HEK293 (cell line): ENCODE results near the gene MATN4.

ENCODE experiments used
- CTCF ChIA-PET: fragments of 350-600 bp; formaldehyde crosslinking; extraction: SDS; loops from one replicate; lab custom pipeline; 2021; ENCODE audit warnings: antibody characterized with exemption; lab: Yijun Ruan, JAX
- POLR2A ChIA-PET: fragments of 300-600 bp; formaldehyde crosslinking; extraction: SDS; loops from one replicate; lab custom pipeline; 2020; ENCODE audit warnings: antibody characterized with exemption, inconsistent platforms; lab: Yijun Ruan, JAX
- H3K27ac ChIP-seq: fragments of 200-500 bp; sonication (Bioruptor generic); 2 replicates; pipeline ENCODE4 v1.5.1; 2014; ENCODE audit warnings: low read depth, low read length, control low read depth, inconsistent platforms; ENCODE audit errors: extremely low read depth
- H3K36me3 ChIP-seq, 2 experiments: fragments of 200-500 bp in 1 of 2; sonication (Bioruptor generic) in 1 of 2; 1 replicate in 1 of 2; 2 replicates in 1 of 2; pipeline ENCODE4 v1.5.1; 2014 to 2017; ENCODE audit warnings: inconsistent platforms in 2 of 2, low read length in 2 of 2; ENCODE audit not compliant: control insufficient read depth in 2 of 2, insufficient read depth in 1 of 2
- H3K4me1 ChIP-seq: fragments of 200-500 bp; sonication (Bioruptor generic); 2 replicates; pipeline ENCODE4 v1.5.1; 2014; ENCODE audit warnings: mild to moderate bottlenecking, low read length, inconsistent platforms; ENCODE audit not compliant: control insufficient read depth, insufficient read depth
- H3K4me3 ChIP-seq: 2 replicates; pipeline ENCODE4 v1.5.1; 2011; ENCODE audit warnings: low read depth, mild to moderate bottlenecking, control low read depth, low read length, moderate library complexity
- H3K9me3 ChIP-seq: fragments of 200-500 bp; sonication (Bioruptor generic); 2 replicates; pipeline ENCODE4 v1.5.1; 2014; ENCODE audit warnings: low read depth, low read length, inconsistent platforms; ENCODE audit not compliant: control insufficient read depth, insufficient read depth
- GLIS2 ChIP-seq: fragments of 450-650 bp; formaldehyde crosslinking; IDR thresholded peaks from 2 replicates; pipeline ENCODE4 v1.5.1; 2016; ENCODE audit warnings: missing biosample characterization, missing genetic modification characterization
- HOXC10 ChIP-seq: sonication (generic); formaldehyde crosslinking; IDR thresholded peaks from 2 replicates; pipeline ENCODE4 v1.8.1; 2023; ENCODE audit warnings: mild to moderate bottlenecking, missing genetic modification reagents
- KLF10 ChIP-seq: fragments of 450-650 bp; IDR thresholded peaks from 2 replicates; pipeline ENCODE4 v1.5.1; 2018; ENCODE audit warnings: missing biosample characterization, mild to moderate bottlenecking, missing genetic modification characterization
- KLF8 ChIP-seq: fragments of 450-650 bp; formaldehyde crosslinking; IDR thresholded peaks from 2 replicates; pipeline ENCODE4 v1.5.1; 2016; ENCODE audit warnings: missing biosample characterization, missing genetic modification characterization
- YY2 ChIP-seq: fragments of 450-650 bp; formaldehyde crosslinking; IDR thresholded peaks from 2 replicates; pipeline ENCODE4 v1.5.1; 2016; ENCODE audit warnings: missing biosample characterization, missing genetic modification characterization
- ZBTB26 ChIP-seq: fragments of 450-650 bp; formaldehyde crosslinking; optimal IDR thresholded peaks from 2 replicates; pipeline ENCODE3; 2016; ENCODE audit warnings: missing biosample characterization, mild to moderate bottlenecking, missing genetic modification characterization
- ZBTB48 ChIP-seq: fragments of 450-650 bp; formaldehyde crosslinking; IDR thresholded peaks from 2 replicates; pipeline ENCODE4 v1.5.1; 2016; ENCODE audit warnings: missing biosample characterization, missing genetic modification characterization
- ZIC2 ChIP-seq: fragments of 450-650 bp; formaldehyde crosslinking; IDR thresholded peaks from 2 replicates; pipeline ENCODE4 v1.5.1; 2016; ENCODE audit warnings: missing biosample characterization, missing genetic modification characterization
- ZNF280C ChIP-seq: fragments of 450-650 bp; formaldehyde crosslinking; IDR thresholded peaks from 2 replicates; pipeline ENCODE4 v1.5.1; 2016; ENCODE audit warnings: missing biosample characterization, missing genetic modification characterization
- ZNF311 ChIP-seq: fragments of 450-650 bp; formaldehyde crosslinking; IDR thresholded peaks from 2 replicates; pipeline ENCODE4 v1.5.1; 2017; ENCODE audit warnings: missing biosample characterization, missing genetic modification characterization, borderline replicate concordance
- ZNF433 ChIP-seq: fragments of 450-650 bp; formaldehyde crosslinking; IDR thresholded peaks from 2 replicates; pipeline ENCODE4 v1.5.1; 2016; ENCODE audit warnings: missing biosample characterization, missing genetic modification characterization, low read depth
- ZNF48 ChIP-seq: fragments of 450-650 bp; formaldehyde crosslinking; IDR thresholded peaks from 2 replicates; pipeline ENCODE4 v1.5.1; 2016; ENCODE audit warnings: missing biosample characterization, missing genetic modification characterization
- ZNF555 ChIP-seq: fragments of 450-650 bp; formaldehyde crosslinking; conservative IDR thresholded peaks from 2 replicates; pipeline ENCODE4 v1.5.1; 2017; ENCODE audit warnings: missing biosample characterization, mild to moderate bottlenecking, missing genetic modification characterization, inconsistent platforms
- ZNF561 ChIP-seq: fragments of 450-650 bp; IDR thresholded peaks from 2 replicates; pipeline ENCODE4 v1.5.1; 2018; ENCODE audit warnings: missing biosample characterization, missing genetic modification characterization, borderline replicate concordance
- ZNF658 ChIP-seq: fragments of 450-650 bp; formaldehyde crosslinking; IDR thresholded peaks from 2 replicates; pipeline ENCODE4; 2016; ENCODE audit warnings: missing biosample characterization, missing genetic modification characterization
- ZNF785 ChIP-seq: fragments of 450-650 bp; formaldehyde crosslinking; IDR thresholded peaks from 2 replicates; pipeline ENCODE4 v1.5.1; 2016; ENCODE audit warnings: missing biosample characterization, missing genetic modification characterization
- ZNF843 ChIP-seq: fragments of 450-650 bp; formaldehyde crosslinking; IDR thresholded peaks from 2 replicates; pipeline ENCODE4 v1.5.1; 2016; ENCODE audit warnings: missing biosample characterization, missing genetic modification characterization
- TF ChIP-seq, protein P1 (sequence below): fragments of 450-650 bp; formaldehyde crosslinking; IDR thresholded peaks from 2 replicates; pipeline ENCODE4 v1.5.1; 2016; ENCODE audit warnings: missing biosample characterization, missing genetic modification characterization, borderline replicate concordance
- TF ChIP-seq, protein P2 (sequence below): fragments of 450-650 bp; formaldehyde crosslinking; IDR thresholded peaks from 2 replicates; pipeline ENCODE4 v1.5.1; 2016; ENCODE audit warnings: missing biosample characterization, missing genetic modification characterization

The MATN4 gene

DNA sequence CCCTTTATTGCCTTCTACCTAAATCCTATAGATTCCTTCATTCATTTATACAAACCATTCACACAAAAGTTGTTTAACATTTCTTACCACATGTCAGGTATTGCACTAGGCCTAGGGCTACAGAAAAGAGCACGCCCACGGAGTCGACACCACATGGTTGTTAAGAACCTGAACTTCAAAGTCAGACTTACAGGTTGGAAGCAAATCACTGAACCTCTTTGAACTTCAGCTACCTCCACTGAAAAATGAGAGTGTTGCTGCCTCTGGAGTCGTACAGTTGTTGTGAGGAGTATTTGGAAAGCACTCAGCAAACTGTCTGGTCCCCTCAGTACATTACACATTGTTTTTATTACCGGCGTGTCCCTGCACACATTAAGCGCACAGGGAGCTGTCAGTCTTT, 50.4 kb downstream of the MATN4 start (continued):
- no peak for TF ChIP-seq KLF8 (tag by site-specific recombination)

GRCh38 chr20:45257161-45257560, 50.9 kb downstream of the MATN4 start:
- POLR2A ChIA-PET: no interaction called here
- no peaks in the 10 kb centered on the region; the same call in 1 of the 2 replicates for H3K4me1 ChIP-seq

More at GRCh38 chr20:45257161-45257560, 50.9 kb downstream of the MATN4 start:
- Histone ChIP-seq H3K4me3 (no peak overlapping the region), H3K9me3 (no peaks in the 10 kb centered on the region), H3K27ac (no peak overlapping the region), H3K36me3 (no peaks in the 10 kb centered on the region)
- CTCF ChIA-PET: interaction anchor here (1.1 kb wide), 1 partner anchor 31 kb away, joined by 3 read pairs; no protein-coding TSS in a partner anchor
- TF ChIP-seq GLIS2: no peak
- TF ChIP-seq ZNF280C (tag by site-specific recombination): no peak
- TF ChIP-seq, protein P1, sequence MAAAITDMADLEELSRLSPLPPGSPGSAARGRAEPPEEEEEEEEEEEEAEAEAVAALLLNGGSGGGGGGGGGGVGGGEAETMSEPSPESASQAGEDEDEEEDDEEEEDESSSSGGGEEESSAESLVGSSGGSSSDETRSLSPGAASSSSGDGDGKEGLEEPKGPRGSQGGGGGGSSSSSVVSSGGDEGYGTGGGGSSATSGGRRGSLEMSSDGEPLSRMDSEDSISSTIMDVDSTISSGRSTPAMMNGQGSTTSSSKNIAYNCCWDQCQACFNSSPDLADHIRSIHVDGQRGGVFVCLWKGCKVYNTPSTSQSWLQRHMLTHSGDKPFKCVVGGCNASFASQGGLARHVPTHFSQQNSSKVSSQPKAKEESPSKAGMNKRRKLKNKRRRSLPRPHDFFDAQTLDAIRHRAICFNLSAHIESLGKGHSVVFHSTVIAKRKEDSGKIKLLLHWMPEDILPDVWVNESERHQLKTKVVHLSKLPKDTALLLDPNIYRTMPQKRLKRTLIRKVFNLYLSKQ (tag by site-specific recombination): no peak
- TF ChIP-seq ZNF561 (tag by site-specific recombination): no peak
- no peak for TF ChIP-seq ZBTB26 (tag by site-specific recombination)
- no peak for TF ChIP-seq ZNF433 (tag by site-specific recombination)
- TF ChIP-seq ZNF311: no peak
- no peak for TF ChIP-seq KLF10
- no peak for TF ChIP-seq ZNF843 (tag by site-specific recombination)
- TF ChIP-seq ZNF658: no peak
- TF ChIP-seq YY2: no peak
- TF ChIP-seq, protein P2, sequence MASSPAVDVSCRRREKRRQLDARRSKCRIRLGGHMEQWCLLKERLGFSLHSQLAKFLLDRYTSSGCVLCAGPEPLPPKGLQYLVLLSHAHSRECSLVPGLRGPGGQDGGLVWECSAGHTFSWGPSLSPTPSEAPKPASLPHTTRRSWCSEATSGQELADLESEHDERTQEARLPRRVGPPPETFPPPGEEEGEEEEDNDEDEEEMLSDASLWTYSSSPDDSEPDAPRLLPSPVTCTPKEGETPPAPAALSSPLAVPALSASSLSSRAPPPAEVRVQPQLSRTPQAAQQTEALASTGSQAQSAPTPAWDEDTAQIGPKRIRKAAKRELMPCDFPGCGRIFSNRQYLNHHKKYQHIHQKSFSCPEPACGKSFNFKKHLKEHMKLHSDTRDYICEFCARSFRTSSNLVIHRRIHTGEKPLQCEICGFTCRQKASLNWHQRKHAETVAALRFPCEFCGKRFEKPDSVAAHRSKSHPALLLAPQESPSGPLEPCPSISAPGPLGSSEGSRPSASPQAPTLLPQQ: no peak
- TF ChIP-seq ZBTB48: no peak
- no peak for TF ChIP-seq ZNF785
- no peak for TF ChIP-seq HOXC10
- TF ChIP-seq ZNF555 (tag by site-specific recombination): no peak
- no peak for TF ChIP-seq ZNF48 (tag by site-specific recombination)
- TF ChIP-seq ZIC2 (tag by site-specific recombination): no peak
